ENCODE measurements around the gene BTF3.

DNA sequence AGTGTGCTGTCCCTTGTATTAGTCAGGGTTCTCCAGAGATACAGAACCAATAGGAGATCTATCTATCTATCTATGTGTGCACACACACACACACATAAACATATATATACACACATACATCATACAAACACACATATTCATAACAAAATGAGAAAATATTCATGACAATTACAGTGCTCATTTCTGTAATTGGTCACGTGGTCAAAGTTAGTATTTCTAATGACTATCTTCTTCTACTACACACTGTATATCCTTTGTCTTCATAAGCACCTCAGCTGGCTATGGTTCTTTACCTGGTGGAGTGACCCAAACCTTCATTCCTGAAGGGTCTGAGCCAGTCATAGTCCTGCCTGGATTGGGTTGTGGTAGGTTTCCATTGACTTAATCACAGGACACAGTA, 17.7 kb upstream of the BTF3 start:
- TF ChIP-seq, protein P1, sequence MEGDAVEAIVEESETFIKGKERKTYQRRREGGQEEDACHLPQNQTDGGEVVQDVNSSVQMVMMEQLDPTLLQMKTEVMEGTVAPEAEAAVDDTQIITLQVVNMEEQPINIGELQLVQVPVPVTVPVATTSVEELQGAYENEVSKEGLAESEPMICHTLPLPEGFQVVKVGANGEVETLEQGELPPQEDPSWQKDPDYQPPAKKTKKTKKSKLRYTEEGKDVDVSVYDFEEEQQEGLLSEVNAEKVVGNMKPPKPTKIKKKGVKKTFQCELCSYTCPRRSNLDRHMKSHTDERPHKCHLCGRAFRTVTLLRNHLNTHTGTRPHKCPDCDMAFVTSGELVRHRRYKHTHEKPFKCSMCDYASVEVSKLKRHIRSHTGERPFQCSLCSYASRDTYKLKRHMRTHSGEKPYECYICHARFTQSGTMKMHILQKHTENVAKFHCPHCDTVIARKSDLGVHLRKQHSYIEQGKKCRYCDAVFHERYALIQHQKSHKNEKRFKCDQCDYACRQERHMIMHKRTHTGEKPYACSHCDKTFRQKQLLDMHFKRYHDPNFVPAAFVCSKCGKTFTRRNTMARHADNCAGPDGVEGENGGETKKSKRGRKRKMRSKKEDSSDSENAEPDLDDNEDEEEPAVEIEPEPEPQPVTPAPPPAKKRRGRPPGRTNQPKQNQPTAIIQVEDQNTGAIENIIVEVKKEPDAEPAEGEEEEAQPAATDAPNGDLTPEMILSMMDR (conservative IDR thresholded peaks at IDR 0.05), result no peak
- TF ChIP-seq EZH2 (IDR thresholded peaks at IDR 0.05; ENCODE audit: low read depth), result no peak
